HG03432 (cell line): ENCODE data around the gene MPPED2.
"Not testable (repeated sequence)": the region's sequence is repeated elsewhere in the genome, so short reads cannot be mapped to it uniquely, and the experiment has no call there.

Source experiments
- ATAC-seq: cut with Tn5 transposase; IDR thresholded peaks from one replicate; pipeline ENCODE4 v1.9.1; 2021; ENCODE audit warnings: mild to moderate bottlenecking, moderate library complexity; ENCODE audit not compliant: unreplicated experiment

Gene MPPED2

GRCh38 chr11:30579415-30580175 is 6.6 kb downstream of the MPPED2 start:
- no peak for ATAC-seq

- no peak for ATAC-seq
These were observed 7.7 kb downstream of the MPPED2 start for GRCh38 chr11:30578406-30578805.

GRCh38 chr11:30573951-30574350 is 12.2 kb downstream of the MPPED2 start:
- ATAC-seq: no peak

- no peak for ATAC-seq
These were observed 17.2 kb downstream of the MPPED2 start for GRCh38 chr11:30568931-30569330.

GRCh38 chr11:30567644-30568043 is 18.5 kb downstream of the MPPED2 start:
- no peak for ATAC-seq

- no peak for ATAC-seq
These were observed 19.0 kb downstream of the MPPED2 start for GRCh38 chr11:30567120-30567519.

- ATAC-seq: no peak
These were observed 19.7 kb downstream of the MPPED2 start for GRCh38 chr11:30566482-30566881.

GRCh38 chr11:30565027-30565426 is 21.1 kb downstream of the MPPED2 start:
- ATAC-seq: no peak

- no peak for ATAC-seq
These were observed 24.3 kb downstream of the MPPED2 start for GRCh38 chr11:30561691-30562415.

- ATAC-seq: no peak
These were observed 25.7 kb downstream of the MPPED2 start for GRCh38 chr11:30560206-30561106.

- ATAC-seq: no peak
These were observed 27.1 kb downstream of the MPPED2 start for GRCh38 chr11:30559004-30559403.

- not testable (repeated sequence) for ATAC-seq
These were observed 31.6 kb downstream of the MPPED2 start for GRCh38 chr11:30554587-30554986.

GRCh38 chr11:30553521-30554110 is 32.5 kb downstream of the MPPED2 start:
- no peak for ATAC-seq

- ATAC-seq: no peak
These were observed 33.3 kb downstream of the MPPED2 start for GRCh38 chr11:30552839-30553238.

- ATAC-seq: no peak
These were observed 36.1 kb downstream of the MPPED2 start for GRCh38 chr11:30550022-30550542.

GRCh38 chr11:30549565-30549964 is 36.6 kb downstream of the MPPED2 start:
- no peak for ATAC-seq

GRCh38 chr11:30546334-30546733 is 39.8 kb downstream of the MPPED2 start:
- ATAC-seq: no peak

- ATAC-seq: no peak
These were observed 40.6 kb downstream of the MPPED2 start for GRCh38 chr11:30545507-30545906.

- no peak for ATAC-seq
These were observed 43.1 kb downstream of the MPPED2 start for GRCh38 chr11:30543066-30543465.

GRCh38 chr11:30540781-30541180 is 45.4 kb downstream of the MPPED2 start:
- ATAC-seq: no peak

- ATAC-seq: no peak
These were observed 47.9 kb downstream of the MPPED2 start for GRCh38 chr11:30538251-30538650.
